Measurements from ENCODE around the gene HAUS3.
"Not testable (repeated sequence)": the region's sequence is repeated elsewhere in the genome, so short reads cannot be mapped to it uniquely, and the experiment has no call there.

Gene HAUS3

DNA sequence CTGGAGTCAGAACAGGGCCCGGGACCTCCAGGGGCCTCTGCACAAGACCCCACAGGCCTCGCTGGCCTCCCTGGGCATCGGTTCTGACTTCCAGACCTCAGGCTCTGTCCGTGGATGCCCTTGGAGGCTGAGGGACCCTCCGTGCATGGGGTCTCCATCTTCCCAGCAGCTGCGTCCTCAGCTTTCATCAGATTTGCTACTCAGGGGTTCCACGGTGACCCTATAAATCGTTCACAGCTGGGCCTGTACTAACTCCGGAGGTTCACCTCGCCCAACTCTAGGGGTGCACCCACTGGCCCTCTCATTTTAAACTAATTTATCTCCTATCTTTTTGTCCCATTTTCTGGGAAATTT lies 33.1 kb upstream of the HAUS3 start:
- not testable (repeated sequence) for DNase-seq

DNA sequence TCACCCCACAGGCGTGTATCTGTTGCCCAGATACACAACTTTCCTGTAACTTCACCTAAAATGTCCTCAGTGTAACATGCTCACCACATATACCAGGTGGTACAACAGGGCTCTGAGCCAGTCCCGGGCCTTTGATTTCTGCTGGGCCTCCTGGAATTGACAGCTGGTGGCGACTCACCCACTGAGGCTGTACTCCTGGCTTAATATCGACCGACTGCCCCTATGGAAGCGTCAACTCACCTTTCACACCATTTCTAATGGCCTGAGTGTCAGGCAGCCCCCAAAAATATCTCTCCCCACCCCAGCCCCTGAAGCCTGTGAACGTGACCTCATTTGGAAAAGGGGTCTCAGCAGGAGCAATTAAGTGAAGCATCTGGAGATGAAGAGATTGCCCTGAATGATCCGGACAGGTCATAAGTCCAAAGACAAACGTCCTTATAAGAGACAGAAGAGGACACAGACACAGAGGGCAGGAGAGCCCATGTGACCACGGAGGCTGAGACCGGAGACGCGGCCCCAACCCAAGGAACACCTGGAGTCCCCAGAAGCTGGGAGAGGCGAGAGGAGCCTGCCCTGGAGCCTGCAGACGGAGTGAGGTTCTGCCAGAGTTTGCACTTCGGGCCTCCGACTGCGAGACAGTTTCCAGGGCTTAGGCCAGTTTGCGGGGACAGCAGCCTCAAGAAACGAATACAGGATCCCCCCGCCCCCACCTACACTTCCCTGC lies 32.6 kb upstream of the HAUS3 start:
- DNase-seq: no peak

DNA sequence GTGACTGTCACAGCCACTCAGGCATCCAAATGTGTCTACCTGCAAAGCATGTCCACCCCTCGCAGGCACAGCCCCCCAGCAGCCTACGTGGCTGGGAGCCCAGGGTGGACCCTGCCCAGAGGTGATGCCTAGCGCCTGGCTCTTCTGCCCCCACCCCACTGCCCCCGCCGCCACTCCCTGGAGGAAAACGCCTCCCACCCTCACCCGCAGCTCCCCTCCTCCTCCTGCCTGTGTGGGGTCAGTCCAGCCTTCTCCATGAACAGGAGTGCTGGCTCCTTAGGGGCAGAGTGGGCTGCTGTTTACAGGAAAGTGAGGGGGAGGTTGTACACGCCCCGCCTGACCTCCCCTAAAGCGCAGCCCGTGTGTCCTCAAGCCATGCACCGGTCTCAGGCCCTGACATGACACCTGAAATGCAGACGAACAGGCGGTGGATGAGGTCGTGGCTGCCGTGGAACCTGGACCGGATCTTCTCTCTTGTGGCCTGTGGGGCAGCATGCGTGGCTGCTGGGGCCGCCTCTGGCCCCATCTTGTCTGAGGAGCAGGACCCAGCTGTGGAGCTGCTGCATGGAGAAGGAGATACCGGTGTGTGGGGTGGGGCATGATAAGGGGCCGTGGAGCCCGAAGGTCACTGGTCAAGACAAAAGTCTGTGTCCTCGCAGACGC lies 31.9 kb upstream of the HAUS3 start:
- DNase-seq: no peak

DNA sequence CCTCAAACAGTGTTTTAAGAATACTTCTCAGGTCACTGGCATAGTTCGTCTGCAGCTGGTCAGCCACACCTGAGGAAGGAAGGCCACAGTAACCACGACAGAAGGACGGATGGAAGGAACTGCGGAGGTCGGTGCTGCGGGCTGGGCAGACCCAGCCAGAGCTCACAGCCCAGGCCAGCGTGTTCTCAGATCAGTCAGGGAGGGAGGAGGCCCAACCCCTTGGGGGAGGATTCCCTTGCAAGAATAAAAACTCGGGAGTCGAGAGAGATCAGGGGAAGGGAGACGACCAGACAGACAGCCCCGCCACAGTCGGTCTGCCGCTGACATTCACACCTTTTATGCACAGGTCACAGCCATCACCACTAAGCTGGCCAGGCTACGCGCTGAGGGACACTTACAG lies 31.3 kb upstream of the HAUS3 start:
- DNase-seq: no peak

DNA sequence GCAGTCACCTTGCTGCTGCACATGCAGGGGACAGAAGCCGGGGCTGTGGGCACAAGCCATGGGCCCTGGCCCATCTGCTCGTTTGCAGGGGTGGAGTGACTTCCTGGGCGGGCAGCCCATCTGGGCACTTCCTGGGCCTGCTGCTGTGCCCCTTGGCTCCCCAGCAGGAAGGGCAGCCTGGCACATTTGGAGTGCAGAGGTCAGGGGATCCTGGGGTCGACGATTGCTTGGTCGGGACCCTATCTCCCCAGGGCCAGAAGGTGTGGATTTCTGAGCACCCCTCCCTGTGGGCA lies 30.9 kb upstream of the HAUS3 start:
- no peak for DNase-seq

DNA sequence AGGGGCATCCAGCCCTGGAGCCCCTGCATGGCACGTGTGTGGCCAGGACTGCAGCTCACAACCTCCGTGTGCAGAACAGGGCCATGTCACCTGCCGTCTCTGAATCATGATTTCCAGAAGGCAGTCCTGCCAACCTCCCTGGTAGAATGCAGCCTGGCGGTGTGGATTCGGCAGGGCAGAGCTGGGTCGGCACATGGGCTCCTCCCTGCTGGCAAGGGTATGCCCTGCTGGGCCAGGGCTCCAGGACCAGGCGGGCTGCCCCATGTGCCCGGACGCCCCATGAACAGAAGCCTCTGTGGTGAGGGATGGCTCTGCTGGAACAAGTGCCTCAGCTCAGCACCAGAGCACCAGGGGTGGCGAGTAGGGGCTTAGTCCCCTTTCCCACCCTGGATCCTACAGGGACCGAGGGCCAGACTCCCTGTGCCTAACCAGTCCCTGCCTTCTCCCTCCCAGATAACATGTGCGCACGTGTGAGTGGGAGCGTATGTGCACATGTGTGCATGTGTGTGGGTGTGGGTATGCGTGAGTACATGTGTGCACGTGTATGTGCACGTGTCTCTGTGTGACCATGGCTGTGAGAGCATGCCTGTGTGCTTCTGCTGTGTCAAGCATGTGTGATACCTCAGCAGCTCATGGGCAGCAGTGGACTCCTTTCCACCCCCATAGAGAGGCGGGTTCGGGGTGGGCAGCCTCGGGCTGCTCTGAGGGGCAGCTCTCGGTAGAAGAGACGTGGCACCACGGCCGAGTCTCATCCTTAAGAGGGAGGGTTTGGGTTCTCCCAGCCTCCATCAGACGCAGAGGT lies 30.3 kb upstream of the HAUS3 start:
- DNase-seq: no peak

DNA sequence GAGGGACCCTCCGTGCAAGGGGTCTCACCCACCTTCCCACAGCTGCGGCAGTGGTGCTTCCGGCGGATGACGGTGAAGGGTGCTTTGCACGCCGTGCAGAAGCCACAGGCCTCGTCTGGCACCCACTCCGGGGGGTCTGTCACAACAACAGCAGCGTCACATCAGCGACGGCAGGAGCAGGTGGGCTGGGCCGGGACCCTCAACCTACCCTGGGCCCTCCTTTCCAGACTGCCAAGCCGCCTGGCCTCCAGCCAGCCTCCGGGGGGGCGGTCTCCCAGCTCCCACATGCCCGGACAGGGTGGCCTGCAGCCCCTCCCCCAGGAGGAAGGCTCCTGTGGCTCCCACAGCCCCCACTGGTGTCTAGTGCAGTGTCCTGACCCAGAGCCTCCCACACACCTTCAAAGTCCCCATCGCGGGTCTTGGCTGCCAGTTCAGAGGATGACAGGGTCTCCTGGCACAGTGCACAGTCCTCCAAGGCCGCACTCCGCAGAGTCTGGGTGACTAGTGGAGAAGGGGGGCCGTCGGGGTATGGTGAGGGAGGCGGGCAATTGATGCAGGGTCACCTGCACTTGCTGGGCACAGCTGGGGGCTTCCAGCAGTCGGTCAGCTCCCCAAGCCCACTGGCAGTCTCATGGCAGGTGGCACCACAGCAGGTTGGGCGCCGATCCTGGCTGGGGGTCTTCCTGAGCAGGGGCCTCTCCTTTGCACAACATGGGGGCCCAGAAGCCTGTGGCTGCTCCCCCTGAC lies 29.5 kb upstream of the HAUS3 start:
- no peak for DNase-seq

DNA sequence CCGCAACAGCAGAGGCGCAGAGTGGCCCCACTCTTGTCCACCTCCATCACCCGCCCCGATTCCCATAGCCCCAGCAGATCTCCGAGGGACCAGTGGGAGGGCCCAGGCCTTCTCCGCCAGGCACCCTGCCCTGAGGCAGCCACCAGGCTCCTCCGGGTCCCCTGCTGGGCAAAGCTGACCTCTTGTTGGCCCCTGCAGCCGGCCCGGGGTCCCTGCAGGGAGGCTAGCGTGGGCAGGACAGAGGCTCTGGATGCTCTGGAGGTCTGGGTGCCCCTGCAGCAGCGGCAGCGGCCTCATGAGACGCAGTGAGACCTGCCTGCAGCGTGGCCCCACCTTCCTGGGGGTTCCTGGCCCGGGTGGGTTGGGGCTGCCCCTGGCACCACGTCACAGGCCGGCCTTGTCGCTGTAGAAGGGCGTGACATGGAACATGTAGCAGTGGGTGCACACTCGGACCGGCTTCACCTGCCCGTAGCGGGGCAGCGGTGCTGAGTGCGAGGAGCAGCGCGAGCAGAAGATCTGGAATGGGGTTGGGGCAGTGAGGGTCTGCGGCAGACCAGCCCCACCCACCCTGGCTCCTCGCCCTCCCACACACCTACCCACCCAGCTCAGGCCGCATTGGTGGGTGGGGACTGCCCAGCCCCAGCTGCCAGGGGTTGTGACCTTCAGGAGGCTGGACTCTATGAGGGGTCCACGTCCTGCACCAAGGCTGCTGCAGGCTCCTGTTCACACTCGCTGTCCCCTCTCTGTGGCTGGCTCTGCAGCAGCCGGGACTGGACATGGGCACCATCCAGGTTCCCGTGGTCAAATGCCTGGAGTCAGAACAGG lies 28.6 kb upstream of the HAUS3 start:
- no peak for DNase-seq

DNA sequence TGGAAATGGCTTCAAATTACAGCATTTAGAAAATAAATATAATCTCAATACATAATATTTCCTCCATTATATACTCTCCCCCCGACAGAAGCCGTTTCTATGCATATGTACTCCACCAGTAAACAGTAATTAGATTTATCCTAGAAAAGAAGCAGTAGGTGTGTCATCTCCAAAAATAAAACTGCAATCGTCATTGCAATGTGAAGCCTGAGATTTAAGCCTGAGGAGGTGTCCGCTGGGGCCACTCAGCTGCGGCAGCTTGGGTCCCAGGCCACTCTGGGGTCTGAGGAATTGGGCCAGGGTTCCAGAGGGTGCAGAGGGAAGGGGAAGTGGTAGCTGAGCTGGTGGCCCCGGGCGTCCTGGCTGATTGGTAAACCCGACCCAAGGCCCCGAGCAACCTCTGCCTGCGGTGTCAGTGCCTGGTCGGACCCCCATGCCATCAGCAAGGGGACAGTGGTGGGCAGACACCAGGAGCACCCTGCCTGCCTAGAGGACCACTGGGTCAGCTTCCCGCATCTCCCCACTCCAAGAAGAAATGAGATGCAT lies 27.8 kb upstream of the HAUS3 start:
- DNase-seq: no peak

DNA sequence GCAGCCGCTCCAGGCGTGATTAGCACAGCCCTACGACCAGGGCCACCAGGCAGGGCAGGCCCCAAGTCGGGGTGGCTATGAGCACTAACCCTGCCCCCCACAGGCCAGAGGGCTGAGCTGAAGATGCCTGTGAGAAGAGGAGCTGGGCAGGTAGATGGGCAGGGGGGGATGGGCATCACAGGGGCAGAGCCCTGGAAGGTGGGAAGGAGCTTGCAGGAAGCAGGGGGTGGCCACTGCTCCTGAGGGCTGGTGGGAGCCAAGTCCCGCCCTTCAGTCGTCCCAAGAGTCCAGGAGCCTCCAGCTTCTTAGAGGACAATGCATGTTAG lies 27.2 kb upstream of the HAUS3 start:
- DNase-seq: no peak

DNA sequence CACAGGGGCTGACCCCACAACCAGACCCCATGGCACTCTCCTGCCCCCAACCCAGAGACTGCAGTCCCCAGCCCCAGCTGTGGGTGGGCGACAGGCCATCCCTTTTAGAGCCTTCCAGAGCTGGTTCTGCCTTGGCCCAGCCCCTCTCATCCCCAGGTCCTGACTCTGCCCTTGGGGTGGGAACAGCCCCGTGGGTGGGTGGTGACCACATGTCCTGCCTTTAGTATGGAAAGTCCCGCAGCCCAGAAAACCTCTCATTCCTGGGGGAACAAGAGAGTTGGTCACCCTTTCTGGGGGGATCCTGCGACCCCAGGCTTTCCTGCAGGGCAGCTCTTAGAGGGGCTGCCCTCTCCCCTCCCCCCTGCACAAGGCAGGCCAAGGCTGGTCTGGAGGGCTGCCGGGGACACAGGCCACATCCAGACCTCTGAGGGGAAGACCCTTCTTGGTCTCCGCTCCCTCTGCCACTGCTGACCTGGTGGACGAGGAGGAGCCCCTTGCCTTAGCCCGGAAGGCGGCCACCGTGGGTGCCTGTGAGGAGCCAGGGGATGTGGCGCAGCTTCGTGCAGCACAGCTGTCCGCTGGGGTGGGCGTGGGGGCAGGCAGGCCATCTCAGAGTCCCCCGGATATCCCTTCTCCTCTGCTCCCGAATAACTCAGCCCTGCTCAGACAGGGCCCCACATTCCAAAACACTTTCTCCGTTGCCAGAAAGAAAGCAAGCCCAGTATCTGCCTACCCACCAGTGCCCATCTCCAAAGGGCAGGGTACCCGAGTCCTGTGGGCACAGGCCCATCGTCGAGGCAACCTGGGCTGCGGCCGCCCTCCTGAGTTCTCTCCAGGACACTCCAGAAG lies 26.7 kb upstream of the HAUS3 start:
- no peak for DNase-seq

DNA sequence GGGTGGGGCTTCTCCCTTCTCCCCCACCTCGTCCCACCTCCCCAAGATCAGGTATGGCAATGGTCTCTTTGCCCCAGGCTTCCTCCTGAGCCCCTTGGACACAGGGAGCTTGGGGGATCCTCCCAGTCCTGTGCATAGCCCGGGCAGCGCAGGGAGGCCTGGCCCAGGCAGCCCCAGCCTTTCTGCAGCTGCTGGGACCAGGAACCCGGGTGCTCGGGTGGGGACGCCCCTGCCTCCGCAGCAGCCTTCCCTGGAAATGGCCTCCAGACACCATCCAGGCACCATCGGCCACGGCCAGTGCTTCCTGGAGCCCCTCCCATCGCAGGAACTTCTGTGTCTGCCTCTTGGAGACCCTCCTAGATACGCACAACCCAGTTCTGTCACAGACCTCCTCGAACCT lies 25.9 kb upstream of the HAUS3 start:
- no peak for DNase-seq

DNA sequence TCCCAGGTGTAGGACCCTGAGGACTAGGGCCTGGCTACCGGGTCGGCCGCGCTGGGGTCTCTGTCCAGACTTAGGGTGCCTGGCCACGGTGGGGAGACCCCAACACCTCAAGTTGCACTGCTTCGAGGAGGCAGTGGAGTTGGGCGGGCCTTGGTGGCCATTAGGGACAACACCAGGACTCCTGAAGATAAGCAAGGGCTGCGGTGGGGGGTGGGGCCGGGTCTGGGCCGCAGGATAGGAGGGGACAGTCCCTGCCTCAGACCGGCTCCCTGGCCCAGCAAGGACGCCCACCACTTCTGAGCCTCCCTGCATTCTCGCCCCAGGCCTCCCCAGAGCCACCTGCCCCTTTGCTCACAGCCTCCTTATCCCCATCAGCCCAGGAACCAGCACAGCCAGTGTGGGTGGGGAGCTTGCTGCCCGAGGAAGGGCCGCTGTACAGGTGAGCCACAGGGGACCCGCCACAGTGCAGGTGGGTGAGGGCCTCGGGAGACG lies 25.4 kb upstream of the HAUS3 start:
- no peak for DNase-seq

DNA sequence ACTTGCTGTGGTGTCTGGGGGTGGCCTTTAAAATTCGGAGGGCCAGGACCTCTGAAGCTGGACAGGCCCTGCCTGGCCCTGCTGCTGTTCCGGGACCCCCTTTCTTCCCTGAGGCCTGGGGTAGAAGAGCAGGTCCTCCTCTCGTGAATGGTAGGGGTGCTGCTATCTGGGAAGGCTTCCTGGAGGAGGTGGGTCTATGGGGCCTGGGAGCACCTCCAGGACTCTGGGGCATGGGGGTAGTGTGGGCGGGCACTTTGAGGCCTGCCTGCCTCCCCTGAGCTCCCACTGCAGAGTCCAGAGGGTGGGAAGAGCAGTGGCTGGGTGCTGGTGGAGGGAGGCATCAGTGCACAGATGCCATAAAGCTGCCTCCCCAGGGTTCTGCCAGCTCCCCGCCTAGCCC lies 24.9 kb upstream of the HAUS3 start:
- DNase-seq: no peak

DNA sequence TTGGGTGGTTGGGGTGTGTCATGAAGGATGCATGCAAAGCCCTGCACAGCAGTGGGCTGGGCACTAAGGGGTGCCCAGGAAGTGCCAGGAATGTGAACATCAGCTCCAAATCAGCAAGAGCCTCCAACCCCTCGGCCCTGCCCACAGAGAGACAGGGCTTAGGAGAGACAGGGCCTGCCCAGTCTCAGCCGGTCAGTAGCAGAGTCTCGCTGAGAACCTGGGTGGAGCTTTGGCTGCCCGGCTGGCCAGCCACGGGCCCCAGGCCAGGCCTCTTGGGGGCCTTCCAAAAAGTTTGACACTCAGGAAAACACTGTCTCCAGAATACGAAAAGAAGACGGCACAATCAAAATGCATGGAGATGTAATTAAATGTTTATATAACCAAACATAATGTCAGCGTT lies 24.3 kb upstream of the HAUS3 start:
- no peak for DNase-seq

DNA sequence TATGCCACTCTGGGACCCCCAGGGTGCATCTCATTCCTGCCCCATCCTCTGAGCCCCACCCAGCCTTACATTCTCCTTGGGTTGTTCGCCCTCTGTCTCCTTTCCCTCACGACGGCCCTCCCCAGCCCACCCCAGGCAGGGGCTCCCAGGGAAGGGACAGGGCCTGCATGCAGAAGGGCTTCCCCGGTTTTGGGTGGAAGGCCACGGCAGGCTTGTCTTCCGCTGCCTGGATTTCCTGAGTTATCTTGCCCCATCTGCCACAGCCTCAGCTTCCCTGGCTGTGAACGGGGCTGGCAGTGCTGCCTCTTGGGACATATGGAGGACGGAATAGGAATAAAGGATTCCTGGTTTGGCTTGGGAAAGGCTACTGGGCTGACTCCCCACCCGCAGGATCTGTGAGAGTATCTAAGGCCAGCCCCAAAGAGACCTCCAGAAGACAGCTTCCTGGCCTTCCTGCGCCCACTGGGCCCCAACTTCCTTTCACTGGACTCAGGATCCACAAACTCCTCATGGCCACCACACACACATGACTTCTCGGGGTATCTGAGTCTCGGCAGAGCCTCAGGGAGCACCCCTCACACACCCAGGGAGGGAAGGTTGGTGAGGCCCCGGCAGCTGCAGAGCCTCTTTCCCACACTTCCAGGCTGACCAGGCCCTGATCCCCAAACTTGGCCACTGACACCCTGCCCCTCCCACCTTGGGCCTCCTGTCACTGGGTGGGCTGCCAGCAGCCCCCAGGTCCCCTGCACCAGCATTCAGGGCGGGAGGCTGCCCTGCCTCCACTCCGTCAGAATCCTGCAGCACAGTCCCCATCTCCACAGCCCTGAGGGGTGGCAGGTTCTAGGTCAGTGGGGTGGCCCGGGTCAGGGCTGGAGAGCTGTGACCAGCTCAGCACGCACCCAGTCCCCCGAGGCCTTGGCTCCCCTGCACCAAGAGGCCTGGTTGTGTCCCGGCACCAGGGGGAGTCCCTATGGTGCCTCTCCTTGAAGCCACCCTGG lies 23.5 kb upstream of the HAUS3 start:
- no peak for DNase-seq

DNA sequence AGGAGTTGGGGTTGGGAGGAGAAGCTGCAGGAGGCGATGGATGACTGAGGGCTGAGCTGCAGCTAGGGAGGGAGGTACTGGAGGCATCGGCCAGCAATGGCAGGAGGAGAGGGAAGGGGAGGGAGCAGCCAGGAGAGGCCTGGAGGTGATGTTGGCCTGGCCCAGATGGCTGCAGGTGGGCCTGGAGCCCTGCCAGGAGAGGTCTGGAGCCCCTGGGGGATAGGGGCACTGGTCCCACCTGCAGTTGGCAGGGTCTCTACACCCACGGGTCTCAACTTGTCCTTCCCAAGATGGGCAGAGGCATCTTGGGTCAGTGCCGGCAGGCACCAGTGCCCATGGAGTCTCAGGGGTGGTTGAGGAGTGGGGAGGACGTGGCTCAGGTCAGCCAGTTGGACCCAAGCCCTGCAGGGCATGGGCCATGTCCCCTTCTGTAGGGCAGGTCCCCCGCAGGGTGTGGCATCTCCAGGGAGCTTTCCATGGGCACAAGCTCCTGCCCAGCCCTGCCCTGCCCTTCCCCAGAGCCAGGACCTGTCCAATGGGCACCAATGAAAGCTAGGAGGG lies 22.6 kb upstream of the HAUS3 start:
- DNase-seq: no peak

DNA sequence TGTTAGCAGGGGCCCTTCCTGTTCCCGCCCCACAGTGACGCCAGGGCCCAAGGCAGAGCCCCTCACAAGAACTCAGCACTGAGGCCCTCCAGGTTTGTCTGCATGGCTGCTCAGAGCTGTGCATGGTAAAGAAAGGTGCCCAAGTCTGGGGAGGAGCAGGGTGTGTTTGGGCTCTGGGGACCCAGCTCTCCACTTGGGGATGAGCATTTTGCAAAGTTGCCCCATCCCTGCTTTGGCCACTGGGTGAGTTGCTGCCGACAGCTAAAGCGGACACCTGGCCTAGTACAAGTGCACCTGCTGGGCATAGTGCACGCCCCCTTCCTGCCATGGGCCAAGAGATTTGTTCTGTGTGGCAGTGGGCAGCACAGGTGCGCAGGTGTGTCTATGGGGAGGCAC lies 22.0 kb upstream of the HAUS3 start:
- no peak for DNase-seq

DNA sequence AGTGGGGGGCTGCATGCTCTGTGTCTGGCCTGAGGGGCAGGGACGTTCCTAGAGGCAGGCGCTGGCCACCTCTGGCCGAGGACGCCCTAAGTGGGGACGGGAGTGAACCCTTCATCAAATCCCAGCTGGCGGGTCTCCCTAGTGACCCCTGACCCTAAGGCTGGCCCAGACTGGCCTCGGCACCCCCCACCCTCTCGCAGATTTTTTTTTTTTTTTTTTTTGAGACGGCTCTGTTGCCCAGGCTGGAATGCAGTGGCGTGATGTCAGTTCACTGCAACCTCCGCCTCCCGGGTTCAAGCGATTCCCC lies 21.0 kb upstream of the HAUS3 start:
- DNase-seq: no peak
